Measurements from ENCODE around the gene HIC1.

DNA sequence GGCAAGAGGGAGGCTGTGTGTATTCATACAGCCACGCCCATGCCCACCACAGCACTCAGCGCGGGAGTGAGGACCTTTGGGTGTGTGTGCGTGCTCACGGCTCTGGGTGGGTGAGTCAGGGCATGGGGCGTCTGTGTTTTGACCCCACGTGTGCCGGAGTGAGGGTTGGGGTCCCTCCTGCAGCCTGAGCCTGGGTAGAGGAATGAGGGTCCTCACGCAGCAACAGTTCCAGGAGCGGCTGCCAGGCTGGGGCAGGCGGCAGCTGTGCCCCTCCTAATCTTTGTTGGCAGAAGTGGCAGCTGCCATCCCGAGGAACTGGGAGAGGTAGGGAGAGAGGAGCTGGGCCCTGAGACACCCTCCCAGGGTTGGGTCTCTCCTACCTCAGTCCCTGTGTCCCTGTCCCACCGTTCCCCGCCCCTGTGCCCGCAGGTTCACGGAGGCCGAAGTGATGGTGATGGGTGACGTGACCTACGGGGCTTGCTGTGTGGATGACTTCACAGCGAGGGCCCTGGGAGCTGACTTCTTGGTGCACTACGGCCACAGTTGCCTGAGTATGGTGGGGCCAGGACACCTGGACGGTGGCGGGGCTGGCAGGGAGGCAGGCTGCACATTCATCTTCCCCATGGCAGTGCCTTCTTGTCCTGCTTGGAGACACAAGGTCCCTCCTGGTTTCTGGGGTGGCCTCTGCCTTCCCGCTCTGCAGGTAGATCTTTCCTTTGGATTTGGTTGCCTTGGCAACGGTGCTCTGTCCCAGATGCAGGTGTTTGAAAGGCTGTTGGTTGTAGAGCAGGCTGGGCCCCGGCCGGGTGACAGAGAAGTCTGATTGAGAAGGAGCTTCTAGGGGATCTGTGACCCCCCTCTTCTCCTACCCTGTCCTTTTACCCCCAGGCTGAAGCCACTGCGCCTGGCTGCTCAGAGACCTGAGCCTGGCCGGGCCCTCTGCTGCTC, 19.1 kb upstream of the HIC1 start:
- TF ChIP-seq GATA2 (IDR thresholded peaks at IDR 0.05; ENCODE audit: low read depth, low read length): no peak
- TF ChIP-seq GATA3 (IDR thresholded peaks at IDR 0.05; ENCODE audit: low read depth, low read length): no peak

All from SH-SY5Y (cell line).